HepG2 (cell line): ENCODE measurements around the gene RPS6KC1. TPM values are rescaled to one million over a fixed set of nuclear protein-coding genes. Genes with fewer than 3 reads are reported as not detected.
"Not testable (repeated sequence)": the region's sequence is repeated elsewhere in the genome, so short reads cannot be mapped to it uniquely, and the experiment has no call there.

Source experiments
- ATAC-seq: fragments of 200-7000 bp; cut with Tn5 transposase; 3 replicates; pipeline ENCODE4 v1.9.1; 2020; ENCODE audit warnings: mild to moderate bottlenecking, moderate library complexity
- BruUV-seq: library from RNA; stranded (reverse); fragments of 400-500 nt; replicated peaks from 2 replicates; lab custom pipeline; 2021; lab: Mats Ljungman, UMichigan
- CTCF ChIA-PET: fragments of 300-600 bp; formaldehyde crosslinking; extraction: SDS; loops from one replicate; lab custom pipeline; 2021; ENCODE audit warnings: low total read pairs, inconsistent platforms, low intra/inter-chr PET ratio; lab: Yijun Ruan, JAX
- POLR2A ChIA-PET: fragments of 350-600 bp; sonication (Branson Sonifier 250); formaldehyde crosslinking; loops from one replicate; lab custom pipeline; 2020; ENCODE audit warnings: antibody characterized with exemption, inconsistent platforms; lab: Yijun Ruan, JAX
- DNase-seq: peaks from one replicate; pipeline ENCODE4 v3.0.0-alpha.2; 2015; ENCODE audit warnings: low spot score
- FAIRE-seq: peaks from 3 replicates; lab custom pipeline; 2011; peaks lifted over from hg19 to GRCh38; lab: Jason Lieb, UNC
- H2AFZ ChIP-seq: one replicate; pipeline ENCODE4 v1.6.1; 2011; ENCODE audit warnings: low read length, inconsistent platforms
- H3K27ac ChIP-seq: fragments of 300-600 bp; 3 replicates; pipeline ENCODE4 v1.8.0; 2011; ENCODE audit warnings: mixed run types, mild to moderate bottlenecking, mixed read lengths, low read length, inconsistent platforms; ENCODE audit not compliant: insufficient read depth; ENCODE audit errors: extremely low read length
- H3K27me3 ChIP-seq, 2 experiments: fragments of 200-600 bp in 1 of 2; 2 replicates in 1 of 2; 3 replicates in 1 of 2; pipeline versions ENCODE4 v1.6.0 to v1.8.0; 2011; ENCODE audit warnings: low read length in 2 of 2, mild to moderate bottlenecking in 2 of 2, moderate library complexity in 2 of 2, inconsistent platforms in 1 of 2; ENCODE audit not compliant: insufficient read depth in 2 of 2, control insufficient read depth in 1 of 2
- H3K36me3 ChIP-seq, 2 experiments: fragments of 200-600 bp in 1 of 2; replicated peaks in 1 of 2; 2 replicates in 1 of 2; 3 replicates in 1 of 2; pipeline versions ENCODE4 v1.5.1 to v1.8.0; 2011; ENCODE audit warnings: low read length in 2 of 2, inconsistent platforms in 1 of 2; ENCODE audit not compliant: insufficient read depth in 2 of 2, control insufficient read depth in 1 of 2
- H3K4me1 ChIP-seq: 2 replicates; pipeline ENCODE4 v1.5.1; 2012; ENCODE audit warnings: low read length, inconsistent platforms; ENCODE audit not compliant: insufficient read depth
- H3K4me2 ChIP-seq: 2 replicates; pipeline ENCODE4 v1.6.0; 2011; ENCODE audit warnings: low read depth, low read length, inconsistent platforms
- H3K4me3 ChIP-seq, 3 experiments: fragments of 200-600 bp in 1 of 3; sonication (generic), shearing (Covaris generic) in 1 of 3; replicated peaks in 1 of 3; 2 replicates each; pipeline ENCODE4 v1.5.1; 2011 to 2016; ENCODE audit warnings: low read length in 3 of 3, inconsistent platforms in 2 of 3, low read depth in 2 of 3, mild to moderate bottlenecking in 2 of 3, control low read depth in 1 of 3, mixed read lengths in 1 of 3; ENCODE audit not compliant: insufficient read depth in 1 of 3
- H3K79me2 ChIP-seq: one replicate; pipeline ENCODE4 v1.6.1; 2011; ENCODE audit warnings: low read length, inconsistent platforms; ENCODE audit not compliant: insufficient read depth
- H3K9ac ChIP-seq: 2 replicates; pipeline ENCODE4 v1.6.0; 2011; ENCODE audit warnings: mild to moderate bottlenecking, low read depth, low read length, inconsistent platforms; ENCODE audit not compliant: insufficient read depth
- H3K9me3 ChIP-seq: 2 replicates; pipeline ENCODE4 v1.5.1; 2012; ENCODE audit warnings: mild to moderate bottlenecking, low read length
- H4K20me1 ChIP-seq: 2 replicates; pipeline ENCODE4 v1.6.0; 2011; ENCODE audit warnings: inconsistent platforms, mild to moderate bottlenecking, low read length, moderate library complexity; ENCODE audit not compliant: insufficient read depth
- ZC3H4 ChIP-seq: sonication (generic); formaldehyde crosslinking; IDR thresholded peaks from 2 replicates; pipeline ENCODE4 v1.4.0; 2020; ENCODE audit warnings: missing genetic modification reagents, borderline replicate concordance
- ZNF143 ChIP-seq: sonication (generic); formaldehyde crosslinking; IDR thresholded peaks from 2 replicates; pipeline ENCODE4 v1.4.0; 2020; ENCODE audit warnings: missing genetic modification reagents
- WGBS: methylation state at CpG from one replicate; pipeline ENCODE4 v1.1.6; 2017; ENCODE audit warnings: low lambda C conversion rate; 5-methylcytosine and 5-hydroxymethylcytosine counted together
- in situ Hi-C: cut with HindIII; loops from 2 replicates; pipeline ENCODE4 v1.10.0; 2017; ENCODE audit warnings: low pct_unique_long_range_greater_than_20kb; ENCODE audit not compliant: extremely low pct_ligation_motif_present
- intact Hi-C: fragments of 100-400 bp; cut with micrococcal nuclease; formaldehyde crosslinking; loops from one replicate; pipeline ENCODE4 v1.10.0; 2022; ENCODE audit not compliant: unreplicated experiment
- polyA plus RNA-seq, 8 experiments: library from polyadenylated mRNA; depleted of rRNA in 3 of 8; stranded (reverse) in 7 of 8; unstranded in 1 of 8; fragments of >200 nt; fragmentation: Illumina TruSeq in 4 of 8; extraction: Trizol in 4 of 8; gene quantifications; 2 replicates each; pipeline versions ENCODE4 v1.2.1 to v1.2.3, GENCODE V29; 2011 to 2016; ENCODE audit warnings: low read depth in 4 of 8, missing spikeins in 1 of 8, mixed read lengths in 1 of 8; ENCODE audit not compliant: insufficient read depth in 1 of 8
- total RNA-seq, 5 experiments: library from RNA; depleted of rRNA; stranded (reverse); fragments of >200 nt; fragmentation: Illumina TruSeq; extraction: Trizol; gene quantifications; 2 replicates each; pipeline ENCODE4 v1.2.3, GENCODE V29; 2016; ENCODE audit warnings: low read depth in 1 of 5

RPS6KC1 gene
- total and polyA plus RNA-seq, 2 of the 13 experiments (the other 11 are each of a cell fraction or from before 2014, with no cell fraction given), result 11.0 to 25.2 TPM

GRCh38 chr1:213148905-213149304 lies 97.9 kb downstream of the RPS6KC1 start:
- 96% methylated on average over 2 of the region's 2 CpGs for WGBS
- CTCF ChIA-PET, result no interaction called here
- no peaks in the 10 kb centered on the region for H3K9me3 ChIP-seq
- in situ Hi-C loops, result no loop called here
- no peak overlapping the region for H2AFZ ChIP-seq
- no peaks in the 10 kb centered on the region for H3K27me3 ChIP-seq
- ATAC-seq, result no peak
- no peak overlapping the region for H3K9ac ChIP-seq
- intact Hi-C loops, result no loop called here
- no peaks in the 10 kb centered on the region for H4K20me1 ChIP-seq
- TF ChIP-seq ZC3H4 (CRISPR knock-in tag), result no peak
- no peak for TF ChIP-seq ZNF143 (CRISPR knock-in tag)
- TF ChIP-seq, all 625 proteins: peak for 0
- Histone ChIP-seq H3K36me3 (no peaks in the 10 kb centered on the region; a peak in 1 of 5 replicates), H3K27ac (no peak overlapping the region), H3K4me1 (no peaks in the 10 kb centered on the region), H3K4me3 (no peak overlapping the region), H3K4me2 (no peak overlapping the region), H3K79me2 (no peaks in the 10 kb centered on the region)
- FAIRE-seq (no peak), DNase-seq (no peak)
- BruUV-seq, result no TSS peak
- POLR2A ChIA-PET, result no interaction called here

GRCh38 chr1:213150090-213150489 lies 99.0 kb downstream of the RPS6KC1 start:
- POLR2A ChIA-PET, intact Hi-C loops, H3K4me3 ChIP-seq, H2AFZ ChIP-seq, H3K9ac ChIP-seq, H3K27me3 ChIP-seq, H3K79me2 ChIP-seq, in situ Hi-C loops, DNase-seq, H3K27ac ChIP-seq, H3K9me3 ChIP-seq, H3K36me3 ChIP-seq, H3K4me1 ChIP-seq, FAIRE-seq, H3K4me2 ChIP-seq, ATAC-seq, CTCF ChIA-PET, H4K20me1 ChIP-seq, BruUV-seq: not testable (repeated sequence)
- no CpG with 5 or more reads among the region's 2 CpGs for WGBS
